ENCODE measurements around the gene BRMS1.

DNA sequence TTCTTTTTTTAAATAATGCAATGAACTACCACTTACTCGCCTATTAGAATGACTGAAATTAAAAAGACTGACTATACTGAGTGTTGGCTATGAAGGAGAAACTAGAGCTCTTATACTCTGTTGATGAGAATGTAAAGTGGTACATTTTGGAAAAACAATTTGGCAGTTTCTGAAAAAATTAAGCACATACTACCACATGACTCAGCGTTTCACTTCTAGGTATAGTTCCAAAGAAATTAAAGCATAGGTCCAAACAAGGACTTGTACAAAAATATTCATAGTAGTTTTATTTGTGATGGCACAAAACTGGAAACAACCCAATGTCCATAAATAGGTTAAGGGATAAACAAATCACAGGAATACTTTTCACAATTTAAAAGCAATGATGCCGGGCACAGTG is 49.0 kb upstream of the BRMS1 start:
- TF ChIP-seq EZH2 (IDR thresholded peaks at IDR 0.05; ENCODE audit: borderline replicate concordance), result no peak
- TF ChIP-seq, protein P1, sequence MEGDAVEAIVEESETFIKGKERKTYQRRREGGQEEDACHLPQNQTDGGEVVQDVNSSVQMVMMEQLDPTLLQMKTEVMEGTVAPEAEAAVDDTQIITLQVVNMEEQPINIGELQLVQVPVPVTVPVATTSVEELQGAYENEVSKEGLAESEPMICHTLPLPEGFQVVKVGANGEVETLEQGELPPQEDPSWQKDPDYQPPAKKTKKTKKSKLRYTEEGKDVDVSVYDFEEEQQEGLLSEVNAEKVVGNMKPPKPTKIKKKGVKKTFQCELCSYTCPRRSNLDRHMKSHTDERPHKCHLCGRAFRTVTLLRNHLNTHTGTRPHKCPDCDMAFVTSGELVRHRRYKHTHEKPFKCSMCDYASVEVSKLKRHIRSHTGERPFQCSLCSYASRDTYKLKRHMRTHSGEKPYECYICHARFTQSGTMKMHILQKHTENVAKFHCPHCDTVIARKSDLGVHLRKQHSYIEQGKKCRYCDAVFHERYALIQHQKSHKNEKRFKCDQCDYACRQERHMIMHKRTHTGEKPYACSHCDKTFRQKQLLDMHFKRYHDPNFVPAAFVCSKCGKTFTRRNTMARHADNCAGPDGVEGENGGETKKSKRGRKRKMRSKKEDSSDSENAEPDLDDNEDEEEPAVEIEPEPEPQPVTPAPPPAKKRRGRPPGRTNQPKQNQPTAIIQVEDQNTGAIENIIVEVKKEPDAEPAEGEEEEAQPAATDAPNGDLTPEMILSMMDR (IDR thresholded peaks at IDR 0.05; ENCODE audit: poor library complexity), result no peak
